Skin epidermis (tissue), 12 donors: Measurements from ENCODE around the gene FARS2.

Experiments
- H3K27ac ChIP-seq, 21 experiments: fragments of 200-600 bp; sonication (generic) in 11 of 21; one replicate each; pipeline ENCODE4 v1.5.0; 2020; ENCODE audit warnings: mild to moderate bottlenecking in 3 of 21, inconsistent platforms in 2 of 21, moderate library complexity in 2 of 21
- H3K4me3 ChIP-seq, 7 experiments: fragments of 200-600 bp; sonication (generic) in 2 of 7; one replicate each; pipeline ENCODE4 v1.5.0; 2020; ENCODE audit warnings: inconsistent platforms in 2 of 7, mild to moderate bottlenecking in 2 of 7, moderate library complexity in 1 of 7

Gene FARS2

DNA sequence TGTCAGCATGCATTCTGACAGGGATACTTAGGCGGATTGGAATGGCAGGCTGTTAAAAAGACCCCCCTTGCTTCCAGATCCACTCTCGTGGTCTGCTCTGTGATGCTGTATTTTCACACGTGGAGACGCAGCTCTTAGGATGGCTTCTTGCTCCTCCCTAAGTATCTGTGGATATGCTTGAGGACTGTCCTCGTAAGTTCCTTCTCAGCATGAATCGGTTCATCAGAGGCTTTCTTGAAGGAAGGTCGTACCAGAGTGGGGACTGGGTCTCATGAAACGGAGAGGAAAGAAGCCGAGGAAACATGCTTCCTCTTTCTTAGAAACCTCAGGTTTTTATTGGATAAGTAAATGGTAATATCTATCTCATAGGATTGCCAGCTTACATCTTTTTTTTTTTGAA, 220.4 kb downstream of the FARS2 start:
- Histone ChIP-seq H3K4me3 (no peak overlapping the region), H3K27ac (no peak overlapping the region)

DNA sequence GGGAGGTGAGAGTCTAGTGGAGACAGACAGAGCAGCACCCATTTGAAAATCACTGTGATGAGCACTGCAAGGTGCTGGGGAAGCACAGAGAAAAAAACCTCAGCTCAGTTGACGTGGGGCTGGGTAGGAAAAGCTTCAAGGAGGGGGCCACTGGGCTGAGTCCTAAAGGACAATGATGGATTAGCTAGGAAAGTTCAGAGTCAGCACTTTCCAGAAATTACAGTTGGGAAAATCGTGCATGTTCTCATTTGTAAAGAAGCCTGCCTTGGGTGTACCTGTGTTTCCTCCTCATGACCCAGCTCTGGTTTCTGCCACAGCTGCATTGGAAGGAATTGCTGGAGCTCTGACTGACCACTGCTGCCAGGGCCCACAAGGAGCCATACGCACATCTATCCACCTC, 221.3 kb downstream of the FARS2 start:
- Histone ChIP-seq H3K4me3 (no peak overlapping the region), H3K27ac (no peak overlapping the region)

- no peak overlapping the region for H3K4me3 ChIP-seq
- H3K27ac ChIP-seq, result no peak overlapping the region
Observed at GRCh38 chr6:5484692-5485091, 223.4 kb downstream of the FARS2 start.

- Histone ChIP-seq H3K27ac (no peak overlapping the region), H3K4me3 (no peak overlapping the region)
Observed at GRCh38 chr6:5486214-5486613, 224.9 kb downstream of the FARS2 start.

DNA sequence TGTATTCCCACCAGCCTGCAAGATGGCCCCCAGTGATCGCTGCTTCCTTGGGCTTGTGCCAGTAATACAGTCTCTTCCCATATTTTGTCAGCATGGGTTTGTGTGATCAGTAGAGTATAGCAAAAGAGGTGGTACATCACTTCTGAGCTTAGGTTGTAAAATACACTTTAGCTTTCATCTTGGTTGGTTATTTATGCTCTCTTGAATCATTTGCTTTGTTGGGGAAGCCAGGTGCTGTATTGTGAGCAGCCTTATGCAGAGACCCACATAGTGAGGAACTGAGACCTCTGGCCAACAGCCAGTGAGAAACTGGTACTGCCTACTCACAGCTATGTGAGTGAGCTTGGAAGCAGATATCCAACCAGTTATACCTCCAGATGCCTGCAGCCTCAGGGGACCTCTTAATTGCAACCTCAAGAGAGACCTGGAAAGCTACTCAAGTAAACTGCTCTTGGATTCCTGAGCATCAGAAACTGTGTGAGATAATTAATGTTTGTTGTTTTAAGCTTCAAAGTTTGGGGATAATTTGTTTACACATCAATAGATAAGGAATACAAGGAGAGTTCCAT, 229.3 kb downstream of the FARS2 start:
- Histone ChIP-seq H3K27ac (no peak overlapping the region), H3K4me3 (no peak overlapping the region)

- Histone ChIP-seq H3K27ac (no peak overlapping the region), H3K4me3 (no peak overlapping the region)
Observed at GRCh38 chr6:5492356-5492755, 231.0 kb downstream of the FARS2 start.

- no peak overlapping the region for H3K27ac ChIP-seq
- no peak overlapping the region for H3K4me3 ChIP-seq
Observed at GRCh38 chr6:5493806-5494205, 232.5 kb downstream of the FARS2 start.

GRCh38 chr6:5497896-5498578, 236.7 kb downstream of the FARS2 start:
- Histone ChIP-seq H3K27ac (peak overlapping the region in 8 of 21 experiments; percentile 29 to 76 (median 51)), H3K4me3 (no peak overlapping the region)

- no peak overlapping the region for H3K4me3 ChIP-seq
Observed at GRCh38 chr6:5498579-5498899, 237.2 kb downstream of the FARS2 start.

GRCh38 chr6:5499644-5500306, 238.5 kb downstream of the FARS2 start:
- H3K27ac ChIP-seq, result peak overlapping the region in 5 of 21 experiments; percentile 27 to 56 (median 41)
- H3K4me3 ChIP-seq, result no peak overlapping the region

More at GRCh38 chr6:5498579-5498899, 237.2 kb downstream of the FARS2 start:
- peak overlapping the region in 7 of 21 experiments; percentile 29 to 76 (median 55) for H3K27ac ChIP-seq

- no peak overlapping the region for H3K27ac ChIP-seq
Observed at GRCh38 chr6:5501837-5502236, 240.5 kb downstream of the FARS2 start.

GRCh38 chr6:5504078-5504477, 242.8 kb downstream of the FARS2 start:
- Histone ChIP-seq H3K27ac (no peak overlapping the region), H3K4me3 (no peak overlapping the region)

More at GRCh38 chr6:5501837-5502236, 240.5 kb downstream of the FARS2 start:
- H3K4me3 ChIP-seq, result no peak overlapping the region

DNA sequence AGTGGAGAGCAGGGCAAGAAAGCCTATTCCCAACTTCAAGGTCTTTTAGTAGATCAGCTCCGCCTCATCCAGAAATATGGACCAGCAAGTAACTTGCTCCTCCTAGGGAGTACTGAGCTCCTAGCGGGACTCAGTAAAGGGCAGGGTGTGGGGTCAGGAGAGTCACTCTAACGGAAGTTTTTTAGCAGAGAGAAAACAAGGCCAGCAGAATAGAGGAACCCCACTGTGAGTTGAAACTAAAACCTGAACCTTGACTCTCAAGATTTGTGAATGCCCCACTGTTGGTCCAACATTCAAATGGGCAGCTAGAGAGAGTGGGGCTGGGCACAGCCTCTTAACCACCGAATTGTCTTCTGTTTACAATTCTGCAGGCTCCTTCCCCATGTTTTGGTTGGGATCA, 244.8 kb downstream of the FARS2 start:
- H3K4me3 ChIP-seq, result no peak overlapping the region
- peak overlapping the region in 1 of 21 experiments; percentile 32 for H3K27ac ChIP-seq

GRCh38 chr6:5506597-5506996, 245.3 kb downstream of the FARS2 start:
- H3K4me3 ChIP-seq, result no peak overlapping the region
- H3K27ac ChIP-seq, result peak overlapping the region in 1 of 21 experiments; percentile 52

- no peak overlapping the region for H3K4me3 ChIP-seq
Observed at GRCh38 chr6:5507131-5507681, 245.9 kb downstream of the FARS2 start.

DNA sequence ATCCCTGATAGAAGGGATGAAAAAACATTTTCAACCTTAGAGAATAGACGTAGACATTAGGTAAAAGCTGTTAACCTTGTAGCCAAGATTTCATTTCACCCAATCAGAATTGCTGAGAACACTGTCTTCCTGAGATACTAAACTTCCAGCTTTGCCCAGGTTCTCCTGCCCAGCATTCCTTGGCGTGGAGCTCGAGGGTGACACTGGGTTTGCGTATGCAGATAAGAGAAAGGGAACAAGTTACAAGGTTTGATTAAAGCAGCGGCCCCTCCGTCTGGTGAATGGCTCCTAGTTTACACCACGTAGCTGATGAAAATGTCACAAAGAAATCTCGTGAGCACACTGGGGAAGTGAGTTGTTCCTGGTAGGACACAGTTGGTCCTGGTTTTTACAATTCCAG, 247.8 kb downstream of the FARS2 start:
- H3K27ac ChIP-seq, result no peak overlapping the region
- no peak overlapping the region for H3K4me3 ChIP-seq

More at GRCh38 chr6:5507131-5507681, 245.9 kb downstream of the FARS2 start:
- peak overlapping the region in 1 of 21 experiments; percentile 52 for H3K27ac ChIP-seq

DNA sequence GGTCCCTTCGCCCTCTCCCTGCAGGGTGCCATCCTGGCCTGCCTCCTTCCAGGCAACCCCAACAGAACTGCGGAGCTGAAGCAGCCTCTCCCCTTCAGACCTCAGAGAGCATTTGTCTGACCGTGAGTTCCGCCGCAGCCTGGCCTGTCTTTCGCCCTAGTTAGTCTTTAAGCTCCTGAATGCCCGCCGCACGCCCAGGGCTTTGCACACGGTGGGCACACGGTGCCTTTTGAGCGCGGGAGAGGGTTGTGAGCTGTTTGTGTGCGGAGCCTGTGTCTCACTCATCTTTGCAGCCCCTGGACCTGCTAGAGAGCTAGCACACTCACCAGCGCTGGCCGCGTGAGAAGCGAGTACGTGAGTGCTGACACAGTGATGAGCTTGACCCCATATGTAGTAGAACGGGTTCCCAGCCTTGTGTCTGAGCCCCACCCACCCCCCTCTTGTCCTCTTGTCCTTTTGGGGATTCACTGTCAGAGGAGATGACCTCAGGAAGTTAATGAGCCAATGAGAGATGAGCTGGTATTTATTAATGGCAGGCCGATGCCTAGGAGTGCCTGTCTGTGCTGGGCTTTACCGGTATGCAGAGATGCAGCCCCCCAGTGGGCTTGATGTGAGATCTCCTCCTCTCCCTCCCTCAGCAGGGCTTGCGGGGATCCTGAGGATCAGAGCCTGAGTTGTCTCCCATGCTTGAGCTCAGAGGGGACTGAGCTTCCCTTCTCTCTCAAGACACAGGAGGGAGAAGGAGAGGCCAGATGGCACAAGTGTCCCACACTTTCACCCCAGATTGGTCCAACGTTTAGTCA, 249.2 kb downstream of the FARS2 start:
- Histone ChIP-seq H3K27ac (no peak overlapping the region), H3K4me3 (no peak overlapping the region)

- Histone ChIP-seq H3K4me3 (no peak overlapping the region), H3K27ac (no peak overlapping the region)
Observed at GRCh38 chr6:5511954-5512353, 250.6 kb downstream of the FARS2 start.

- H3K4me3 ChIP-seq, result no peak overlapping the region
- no peak overlapping the region for H3K27ac ChIP-seq
Observed at GRCh38 chr6:5512422-5512821, 251.1 kb downstream of the FARS2 start.

DNA sequence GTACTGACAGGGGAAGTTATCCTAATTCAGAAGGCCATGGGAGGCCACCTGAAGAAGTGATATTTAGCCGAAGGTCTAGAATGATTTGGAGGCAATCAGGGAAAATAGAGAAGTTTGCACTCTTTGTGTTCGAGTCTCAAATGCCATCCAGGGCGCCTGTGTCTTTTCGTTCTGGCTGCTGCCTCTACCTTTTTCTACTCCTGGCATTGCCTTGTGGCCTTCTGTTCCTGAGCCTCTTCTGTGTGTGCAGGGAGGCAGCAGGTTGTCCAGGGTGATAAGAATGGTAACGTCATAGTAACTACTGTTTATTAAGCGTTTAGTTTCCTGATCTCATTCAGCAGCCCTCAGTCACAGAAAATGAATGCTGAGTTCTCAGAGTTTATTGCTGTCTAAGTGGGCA, 252.1 kb downstream of the FARS2 start:
- no peak overlapping the region for H3K4me3 ChIP-seq
- no peak overlapping the region for H3K27ac ChIP-seq
